Esophagus squamous epithelium (tissue), 5 donors: ENCODE measurements around the gene TANC1. TPM values are rescaled to one million over a fixed set of nuclear protein-coding genes. Genes with fewer than 3 reads are reported as not detected.

ENCODE experiments used
- DNase-seq: peaks from one replicate; lab custom pipeline; 2025; lab: John Stamatoyannopoulos, UW
- H3K27ac ChIP-seq, 4 donors: fragments of 200-600 bp; sonication (generic); one replicate each; pipeline ENCODE4 v1.5.1; 2016 to 2019; ENCODE audit warnings: mild to moderate bottlenecking in 1 of 4
- H3K27me3 ChIP-seq, 4 donors: fragments of 200-600 bp; sonication (generic); 1 replicate in 3 of 4; 2 replicates in 1 of 4; pipeline versions ENCODE4 v1.5.1 to v1.6.0; 2017 to 2021; ENCODE audit warnings: antibody characterized with exemption in 1 of 4
- H3K36me3 ChIP-seq, 3 donors: fragments of 200-600 bp; sonication (generic); one replicate each; pipeline ENCODE4 v1.5.1; 2016 to 2019
- H3K4me1 ChIP-seq, 3 donors: fragments of 200-600 bp; sonication (generic); one replicate each; pipeline ENCODE4 v1.5.1; 2017 to 2019
- H3K4me3 ChIP-seq, 4 donors: fragments of 200-600 bp; sonication (generic); 1 replicate in 3 of 4; 2 replicates in 1 of 4; pipeline ENCODE4 v1.5.1; 2016 to 2019; ENCODE audit warnings: mild to moderate bottlenecking in 2 of 4, moderate library complexity in 1 of 4
- H3K9me3 ChIP-seq, 3 donors: fragments of 200-600 bp; sonication (generic); one replicate each; pipeline ENCODE4 v1.5.1; 2016 to 2019
- CTCF ChIP-seq, 6 experiments: fragments of 450-650 bp in 4 of 6; fragments of 200-600 bp in 2 of 6; sonication (generic) in 2 of 6; IDR thresholded peaks; one replicate each; pipeline ENCODE4 v1.5.1; 2016 to 2019; ENCODE audit warnings: antibody characterized with exemption in 6 of 6, mild to moderate bottlenecking in 4 of 6, moderate library complexity in 4 of 6
- POLR2A ChIP-seq, 4 donors: fragments of 450-650 bp; IDR thresholded peaks; one replicate each; pipeline ENCODE4 v1.6.1; 2017; ENCODE audit warnings: antibody characterized with exemption in 4 of 4, mild to moderate bottlenecking in 4 of 4, moderate library complexity in 3 of 4
- WGBS, 2 donors: methylation state at CpG; one replicate each; pipeline ENCODE4 v1.1.5; 2018; 5-methylcytosine and 5-hydroxymethylcytosine counted together
- intact Hi-C: fragments of 100-400 bp; cut with DNase I; formaldehyde crosslinking; loops from one replicate; pipeline ENCODE4 v1.15.0; 2022
- total RNA-seq, 4 donors: library from RNA; depleted of rRNA; stranded (reverse); fragments of >200 nt; gene quantifications; one replicate each; pipeline ENCODE4 v1.1.0, GENCODE V29; 2016
- donor health status: DM: yes; HTN: yes; CAD: no.

TANC1 gene
- total RNA-seq, 4 donors from 2014 or later, result 29.4 to 54.5 (median 42.2) TPM

- 74 to 84% methylated on average over 7 of the region's 8 CpGs for WGBS, 2 donors
- Histone ChIP-seq H3K27ac (no peak overlapping the region), H3K4me3 (no peak overlapping the region), H3K27me3 (no peaks in the 10 kb centered on the region), H3K9me3 (peaks cover 0 to under 1% (median 0%) of the 10 kb centered on the region in 3 donors), H3K36me3 (peaks cover 0 to 5% (median 0%) of the 10 kb centered on the region in 3 donors), H3K4me1 (peaks cover 8 to 35% (median 17%) of the 10 kb centered on the region in 3 donors)
- DNase-seq, result no peak
- TF ChIP-seq CTCF (IDR thresholded peaks at IDR 0.05), result no peak
- intact Hi-C loops, result no loop called here
Observed at GRCh38 chr2:159101755-159102489, 133.5 kb downstream of the TANC1 start.

DNA sequence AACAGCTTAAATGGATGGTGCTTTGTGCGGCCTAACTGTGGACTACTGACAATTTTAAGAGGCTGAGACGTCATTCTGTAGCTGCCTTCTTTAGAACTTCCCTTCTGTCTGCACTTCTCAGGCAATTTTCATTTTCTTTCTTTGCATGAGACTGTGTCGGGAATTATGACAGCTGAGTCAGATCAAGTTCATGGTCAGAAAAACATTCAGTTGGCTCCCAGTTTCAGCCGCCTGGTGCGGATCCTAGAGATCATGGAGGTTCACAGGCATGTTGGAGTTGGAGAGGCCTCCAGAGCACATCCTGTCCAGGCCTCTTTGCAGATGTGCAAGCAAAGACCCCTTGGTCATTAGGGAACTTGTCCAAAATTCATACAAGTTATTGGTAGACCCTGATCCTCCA, 135.0 kb downstream of the TANC1 start:
- no peaks in the 10 kb centered on the region for H3K27me3 ChIP-seq
- peaks cover 0 to 5% (median 0%) of the 10 kb centered on the region in 3 donors for H3K36me3 ChIP-seq
- DNase-seq, result no peak
- intact Hi-C loops, result no loop called here
- peaks cover 8 to 35% (median 13%) of the 10 kb centered on the region in 3 donors for H3K4me1 ChIP-seq
- WGBS, 2 donors, result 85% methylated on average over 3 of the region's 5 CpGs; no CpG with 5 or more reads in 1 of the 2 donors
- no peaks in the 10 kb centered on the region for H3K9me3 ChIP-seq
- no peak overlapping the region for H3K4me3 ChIP-seq
- TF ChIP-seq CTCF (IDR thresholded peaks at IDR 0.05) (no peak), POLR2A (IDR thresholded peaks at IDR 0.05) (no peak)
- peak overlapping the region in 1 of 4 donors; percentile 33 for H3K27ac ChIP-seq

GRCh38 chr2:159106109-159106508, 137.7 kb downstream of the TANC1 start:
- peaks cover 0 to 5% (median 0%) of the 10 kb centered on the region in 3 donors for H3K36me3 ChIP-seq
- TF ChIP-seq CTCF (IDR thresholded peaks at IDR 0.05), result peak in 1 of 6 experiments; percentile 14
- no peak for TF ChIP-seq POLR2A (IDR thresholded peaks at IDR 0.05)
- H3K9me3 ChIP-seq, result no peaks in the 10 kb centered on the region
- intact Hi-C loops, result no loop called here
- H3K27ac ChIP-seq, result no peak overlapping the region
- WGBS, 2 donors, result 81% methylated on average over 5 of the region's 5 CpGs
- H3K4me1 ChIP-seq, result peaks cover 0 to 48% (median 14%) of the 10 kb centered on the region in 3 donors
- H3K4me3 ChIP-seq, result no peak overlapping the region
- DNase-seq, result no peak
- no peaks in the 10 kb centered on the region for H3K27me3 ChIP-seq

GRCh38 chr2:159108181-159108893, 139.9 kb downstream of the TANC1 start:
- WGBS, 2 donors, result 55 to 78% methylated on average over 11 of the region's 12 CpGs
- intact Hi-C loops, result no loop called here
- Histone ChIP-seq H3K27me3 (no peaks in the 10 kb centered on the region), H3K4me3 (no peak overlapping the region), H3K36me3 (no peaks in the 10 kb centered on the region), H3K27ac (peak overlapping the region; percentile 16 to 83 (median 69)), H3K4me1 (peaks cover 0 to 50% (median 14%) of the 10 kb centered on the region in 3 donors), H3K9me3 (no peaks in the 10 kb centered on the region)
- DNase-seq, result no peak
- TF ChIP-seq POLR2A (IDR thresholded peaks at IDR 0.05) (no peak), CTCF (IDR thresholded peaks at IDR 0.05) (no peak)

DNA sequence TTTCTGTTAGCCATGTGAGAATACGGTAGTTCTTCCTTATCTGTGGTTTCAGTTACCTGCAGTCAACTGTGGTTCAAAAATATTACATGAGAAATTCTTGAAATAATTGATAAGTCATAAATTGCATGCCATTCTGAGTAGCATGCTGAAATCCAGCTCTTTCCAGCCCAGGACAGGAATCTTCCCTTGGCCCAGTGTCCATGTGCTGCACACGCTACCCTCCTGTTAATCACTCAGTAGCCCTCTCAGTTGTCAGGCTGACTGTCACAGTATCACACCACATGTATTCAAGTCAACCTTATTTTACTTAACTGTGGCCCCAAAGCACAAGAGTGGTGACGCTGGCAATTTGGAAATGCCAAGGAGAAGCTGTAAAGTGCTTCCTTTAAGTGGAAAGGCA, 141.1 kb downstream of the TANC1 start:
- intact Hi-C loops, result no loop called here
- H3K9me3 ChIP-seq, result no peaks in the 10 kb centered on the region
- 76 to 94% methylated on average over 3 of the region's 3 CpGs for WGBS, 2 donors
- H3K4me3 ChIP-seq, result no peak overlapping the region
- peak overlapping the region in 2 of 4 donors; percentile 41 to 78 for H3K27ac ChIP-seq
- H3K36me3 ChIP-seq, result no peaks in the 10 kb centered on the region
- no peak for TF ChIP-seq CTCF (IDR thresholded peaks at IDR 0.05)
- TF ChIP-seq POLR2A (IDR thresholded peaks at IDR 0.05), result no peak
- DNase-seq, result no peak
- peaks cover 0 to 50% (median 14%) of the 10 kb centered on the region in 3 donors for H3K4me1 ChIP-seq
- H3K27me3 ChIP-seq, result no peaks in the 10 kb centered on the region
